Measurements from ENCODE around the gene KRTAP5-10. TPM values are rescaled to one million over a fixed set of nuclear protein-coding genes. Genes with fewer than 3 reads are reported as not detected.

KRTAP5-10 gene
- total and polyA plus RNA-seq, 9 of the 15 experiments (the other 6 are each of a cell fraction or from before 2014, with no cell fraction given): not detected

- intact Hi-C loops (cut with micrococcal nuclease): no loop called here
- ATAC-seq: peak; percentile 95
- TF ChIP-seq NFIC (IDR thresholded peaks at IDR 0.05) (peak; percentile 13; the same call in 1 of the 2 replicates), SMAD1 (IDR thresholded peaks at IDR 0.05; ENCODE audit: low read depth, low read length, partially characterized antibody) (no peak), CREM (IDR thresholded peaks at IDR 0.05; ENCODE audit: low read depth) (no peak), ZC3H11A (IDR thresholded peaks at IDR 0.05; ENCODE audit: low read depth, low read length) (no peak), MGA (IDR thresholded peaks at IDR 0.05) (peak; percentile 81), NRF1 (conservative IDR thresholded peaks at IDR 0.05 in 1 of 2, IDR thresholded peaks at IDR 0.05 in 1 of 2) (no peak), ZNF165 (CRISPR knock-in tag; IDR thresholded peaks at IDR 0.05; ENCODE audit: borderline replicate concordance) (no peak), L3MBTL2 (IDR thresholded peaks at IDR 0.05) (peak; percentile 92), MYC (IDR thresholded peaks at IDR 0.05; ENCODE audit: low read depth, low read length) (no peak), MYC (CRISPR knock-in tag; IDR thresholded peaks at IDR 0.05; ENCODE audit: borderline replicate concordance, low read depth) (no peak)
Observed at GRCh38 chr11:71580057-71581003, 15.0 kb downstream of the KRTAP5-10 start.

More at GRCh38 chr11:71580057-71581003, 15.0 kb downstream of the KRTAP5-10 start:
- Histone ChIP-seq H3K36me3 (ENCODE audit: control insufficient read depth, insufficient read depth, low read length) (no peaks in the 10 kb centered on the region), H3K27me3 (ENCODE audit: control insufficient read depth in 2 of 2, insufficient read depth in 2 of 2, low read length in 2 of 2) (peaks cover 15 to 44% of the 10 kb centered on the region in 2 experiments), H3K9me1 (ENCODE audit: control insufficient read depth, insufficient read depth, low read length) (no peaks in the 10 kb centered on the region), H3K9ac (ENCODE audit: insufficient read depth in 1 of 2, low read depth in 2 of 2, low read length in 2 of 2) (no peak overlapping the region), H3K27ac (ENCODE audit: extremely low read depth, low read depth, low read length) (no peak overlapping the region), H3K4me2 (ENCODE audit: insufficient read depth, low read length) (no peak overlapping the region), H4K20me1 (replicated peaks; ENCODE audit: control insufficient read depth, insufficient read depth, low read length) (no peaks in the 10 kb centered on the region), H3K4me3 (no peak overlapping the region), H3K79me2 (ENCODE audit: control insufficient read depth, insufficient read depth, low read length) (no peaks in the 10 kb centered on the region), H2AFZ (ENCODE audit: low read depth, low read length) (peak overlapping the region; percentile 52), H3K4me1 (replicated peaks in 1 of 2; ENCODE audit: control insufficient read depth in 2 of 2, insufficient read depth in 2 of 2, low read length in 2 of 2) (no peaks in the 10 kb centered on the region), H3K9me3 (replicated peaks; ENCODE audit: control insufficient read depth, insufficient read depth, low read depth, low read length) (no peaks in the 10 kb centered on the region)
- peak; percentile 99 for FAIRE-seq
- 3% methylated on average over 8 of the region's 8 CpGs for WGBS (ENCODE audit: insufficient coverage, low coverage, missing lambda C conversion rate)
- BruUV-seq (replicated peaks): no TSS peak
- in situ Hi-C loops (cut with MboI): loop anchor here (25.0 kb wide), 1 partner anchor 857 kb away; the partner anchor contains the start of gene CLPB
- ChIA-PET CTCF (ENCODE audit: low intra/inter-chr PET ratio) (interaction anchor here (0.6 kb wide), 1 partner anchor 983 kb away, joined by 7 read pairs; no protein-coding TSS in a partner anchor), POLR2A (no interaction called here)
- peak; percentile 62 to 72 (median 71) for DNase-seq (ENCODE audit: extremely low read depth in 1 of 4, low spot score in 3 of 4)
